NCI-H128 (cell line): ENCODE data around the gene RWDD1.

Experiments
- DNase-seq: peaks from one replicate; lab custom pipeline; 2025; ENCODE audit not compliant: unreplicated experiment; lab: John Stamatoyannopoulos, UW

Gene RWDD1

GRCh38 chr6:116570856-116571682 is at the start of gene RWDD1:
Gene RWDD1 (plus strand): TSS chr6:116571504. CDS start chr6:116571583, 79 bp downstream.
- peak; percentile 90 for DNase-seq

GRCh38 chr6:116522896-116523295 is 48.4 kb upstream of the RWDD1 start:
- DNase-seq, result no peak

GRCh38 chr6:116524236-116524635 is 47.1 kb upstream of the RWDD1 start:
- no peak for DNase-seq

GRCh38 chr6:116528133-116528532 is 43.2 kb upstream of the RWDD1 start:
- DNase-seq, result no peak

- DNase-seq, result no peak
These were observed 42.5 kb upstream of the RWDD1 start for GRCh38 chr6:116528780-116529179.

GRCh38 chr6:116529466-116530290 is 41.6 kb upstream of the RWDD1 start:
- no peak for DNase-seq

- peak; percentile 18 for DNase-seq
These were observed 40.9 kb upstream of the RWDD1 start for GRCh38 chr6:116530436-116530835.

GRCh38 chr6:116531675-116532570 is 39.4 kb upstream of the RWDD1 start:
- no peak for DNase-seq

GRCh38 chr6:116533233-116533957 is 37.9 kb upstream of the RWDD1 start:
- no peak for DNase-seq

- DNase-seq, result no peak
These were observed 36.2 kb upstream of the RWDD1 start for GRCh38 chr6:116535109-116535508.

- DNase-seq, result peak; percentile 46
These were observed 35.1 kb upstream of the RWDD1 start for GRCh38 chr6:116536216-116536621.

GRCh38 chr6:116542426-116542825 is 28.9 kb upstream of the RWDD1 start:
- no peak for DNase-seq

GRCh38 chr6:116543149-116543548 is 28.2 kb upstream of the RWDD1 start:
- no peak for DNase-seq

- DNase-seq, result no peak
These were observed 25.7 kb upstream of the RWDD1 start, which contains the start of gene TRAPPC3L for GRCh38 chr6:116545651-116546050. Gene TRAPPC3L (minus strand): TSS chr6:116545684. CDS start chr6:116545514, 170 bp downstream.

- no peak for DNase-seq
These were observed 23.9 kb upstream of the RWDD1 start for GRCh38 chr6:116547358-116547757.

GRCh38 chr6:116550796-116551195 is 20.5 kb upstream of the RWDD1 start:
- no peak for DNase-seq

- DNase-seq, result no peak
These were observed 17.9 kb upstream of the RWDD1 start, which contains the start of gene CALHM4 for GRCh38 chr6:116553451-116553850. Gene CALHM4 (plus strand): TSS chr6:116553751. CDS start chr6:116553794, 43 bp downstream.

GRCh38 chr6:116556065-116556464 is 15.2 kb upstream of the RWDD1 start:
- no peak for DNase-seq

- DNase-seq, result no peak
These were observed 14.4 kb upstream of the RWDD1 start for GRCh38 chr6:116556814-116557415.

- DNase-seq, result peak; percentile 15
These were observed 13.4 kb upstream of the RWDD1 start for GRCh38 chr6:116557893-116558292.
